T47D (cell line): ENCODE measurements around the gene PCYT1A.

Experiments used
- DNase-seq, 2 experiments: peaks; one replicate each; pipeline versions ENCODE4 v3.0.0 to v3.0.0-alpha.2; 2011 to 2012; ENCODE audit warnings: low read depth in 1 of 2, low spot score in 1 of 2
- JUND ChIP-seq: IDR thresholded peaks from 2 replicates; pipeline ENCODE4 v1.6.1; 2012; ENCODE audit warnings: low read depth
- in situ Hi-C: cut with HindIII; loops from 2 replicates; pipeline ENCODE4 v1.10.0; 2016; ENCODE audit warnings: low sequenced_read_pairs, low pct_unique_long_range_greater_than_20kb

Gene PCYT1A

DNA sequence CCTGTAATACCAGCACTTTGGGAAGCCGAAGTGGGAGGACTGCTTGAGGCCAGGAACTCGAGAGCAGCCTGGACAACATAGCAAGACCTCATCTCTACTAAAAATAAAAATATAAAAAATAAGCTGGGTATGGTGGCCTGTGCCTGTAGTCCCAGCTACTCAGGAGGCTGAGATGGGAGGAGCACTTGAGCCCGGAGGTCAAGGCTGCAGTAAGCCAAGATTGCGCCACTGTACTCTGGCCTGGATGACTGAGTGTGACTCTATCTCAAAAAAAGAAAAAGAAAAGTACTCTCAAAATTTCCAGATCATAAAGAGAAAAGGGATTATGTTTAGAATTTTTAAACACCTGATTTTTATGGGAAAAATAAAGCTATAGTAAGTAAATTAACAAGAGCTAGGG is 47.1 kb downstream of the PCYT1A start:
- in situ Hi-C loops, result no loop called here
- no peak for TF ChIP-seq JUND
- DNase-seq, result no peak

DNA sequence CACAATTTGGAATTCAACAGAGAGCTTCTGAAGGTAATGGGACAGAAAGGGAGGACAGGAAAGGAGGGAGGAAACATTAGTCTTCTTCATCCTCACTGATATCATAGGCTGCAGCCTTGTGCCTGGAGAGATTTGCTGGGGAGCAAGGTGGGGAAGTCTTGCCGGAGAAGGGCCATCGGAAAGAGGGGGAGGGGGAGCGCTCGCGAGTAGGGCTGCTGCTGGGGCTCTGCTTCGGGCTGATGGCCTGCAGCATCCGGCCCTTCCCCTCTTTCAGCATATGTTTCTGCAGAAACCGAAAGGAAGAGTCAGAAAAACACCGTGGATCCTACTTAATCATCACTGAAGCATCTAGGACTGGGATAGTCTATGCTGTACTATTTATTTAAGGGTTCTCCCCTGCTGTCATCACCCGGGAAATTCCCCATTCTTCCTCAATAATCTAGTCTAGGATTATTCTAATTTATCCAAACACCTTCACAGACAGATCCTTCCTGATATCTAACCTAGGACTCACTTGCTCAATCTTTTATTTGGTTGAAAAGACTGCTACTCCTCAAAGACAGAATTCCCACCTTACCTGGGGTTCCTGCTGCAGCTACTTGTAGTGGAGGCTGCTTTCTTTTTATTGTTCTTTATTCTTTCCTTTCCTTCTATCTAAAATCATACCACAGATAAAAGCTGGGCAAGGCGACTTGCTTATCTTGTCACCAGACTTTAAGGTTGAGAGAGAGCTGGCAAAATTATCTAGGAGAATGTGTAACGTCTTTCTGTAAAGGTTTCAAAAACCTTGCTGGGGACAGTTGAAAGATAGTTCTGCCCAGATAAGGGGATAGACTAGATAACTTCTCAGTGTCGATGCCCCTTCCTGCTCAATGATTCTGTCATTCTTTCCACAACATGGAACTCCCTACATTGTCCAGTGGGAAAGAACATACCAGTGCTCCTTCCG is 48.6 kb downstream of the PCYT1A start:
- no peak for DNase-seq
- in situ Hi-C loops, result no loop called here
- TF ChIP-seq JUND, result no peak

DNA sequence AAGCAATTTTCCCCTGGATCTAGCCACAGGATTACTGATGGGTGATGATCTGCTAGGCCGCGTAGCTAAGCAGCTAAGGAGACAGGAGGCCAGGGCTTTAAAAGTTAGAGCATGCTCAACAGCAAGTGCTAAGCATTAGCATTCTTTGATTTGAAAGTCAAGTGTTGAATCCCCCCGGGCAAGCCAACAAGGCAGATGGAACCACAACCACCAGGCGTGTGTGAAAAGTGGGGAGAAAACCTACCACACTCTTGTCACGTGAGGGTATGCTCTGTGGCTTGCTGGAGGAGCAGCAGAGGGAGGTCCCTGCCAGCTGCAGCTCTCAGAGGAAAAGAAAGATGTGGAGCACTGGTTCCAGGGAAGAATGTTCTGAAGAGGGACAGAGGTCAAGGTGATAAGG is 50.3 kb downstream of the PCYT1A start:
- in situ Hi-C loops, result no loop called here
- DNase-seq, result no peak
- TF ChIP-seq JUND, result no peak

DNA sequence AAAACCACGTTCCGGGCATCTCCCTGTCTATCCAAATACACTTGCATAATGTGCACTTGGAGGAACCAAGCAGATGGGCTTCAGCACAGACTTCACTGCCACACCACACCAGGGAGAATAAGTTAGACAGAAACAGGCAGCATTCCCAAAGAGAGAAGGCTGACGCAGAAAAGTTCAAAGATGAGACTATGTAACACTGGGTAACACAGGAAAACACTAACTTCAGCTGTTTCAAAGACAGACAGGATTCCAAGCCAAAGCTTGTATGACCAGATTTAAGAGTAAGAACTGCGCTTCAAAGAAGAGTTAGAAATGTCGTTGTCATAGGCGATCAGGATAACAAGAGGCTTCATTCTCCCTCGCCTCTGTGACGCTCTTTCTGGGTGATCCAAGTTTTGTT is 51.3 kb downstream of the PCYT1A start:
- in situ Hi-C loops, result no loop called here
- DNase-seq, result no peak
- no peak for TF ChIP-seq JUND

DNA sequence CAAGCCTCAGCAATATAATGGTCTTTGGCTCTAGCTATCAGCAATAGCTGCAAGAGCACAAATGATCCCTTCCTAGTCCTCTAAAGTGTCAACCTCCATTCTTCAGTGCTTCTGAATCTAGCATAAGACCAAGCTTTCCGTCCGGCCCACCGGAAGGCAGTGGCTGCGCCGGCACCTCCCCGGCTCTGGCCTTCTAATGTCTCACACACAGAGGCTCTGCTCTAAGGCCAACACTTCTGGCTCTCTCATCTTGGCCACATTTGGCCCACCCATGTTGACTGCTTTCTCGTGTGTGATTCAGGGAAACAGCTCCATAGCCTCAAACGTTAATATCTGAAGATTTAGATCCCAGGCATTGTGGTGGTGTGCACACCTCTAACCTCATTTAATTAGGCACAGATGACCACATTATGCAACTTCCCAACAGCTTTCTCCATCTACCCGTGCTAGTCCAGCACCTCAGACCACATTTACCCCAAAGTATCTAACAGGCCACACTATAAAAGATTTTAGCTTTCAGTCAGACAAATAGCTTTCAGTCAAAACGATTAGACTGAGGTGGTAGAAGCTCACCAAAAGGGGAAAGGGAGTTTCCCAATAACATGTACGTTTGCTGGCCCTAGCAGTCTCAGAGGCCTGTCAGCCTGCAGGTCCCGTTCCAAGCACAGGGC is 51.9 kb downstream of the PCYT1A start:
- DNase-seq, result no peak
- no peak for TF ChIP-seq JUND
- in situ Hi-C loops, result no loop called here

DNA sequence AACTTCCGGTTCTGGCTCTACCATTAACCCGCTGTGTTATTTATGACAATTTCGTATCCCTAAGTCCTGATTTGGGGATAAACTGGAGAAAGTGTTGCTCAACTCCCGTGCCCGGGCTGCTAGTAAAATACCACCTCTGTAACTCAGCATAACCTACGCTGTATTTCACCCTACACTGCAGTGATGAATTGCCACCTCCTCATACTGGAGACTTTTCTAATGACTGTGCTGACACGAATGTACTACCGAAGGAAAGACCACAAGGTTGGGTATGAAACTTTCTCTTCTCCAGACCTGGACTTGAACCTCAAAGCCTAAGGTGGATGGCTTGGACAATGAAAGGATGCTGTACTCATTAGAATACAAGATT is 54.7 kb downstream of the PCYT1A start:
- no peak for TF ChIP-seq JUND
- no peak for DNase-seq
- in situ Hi-C loops, result no loop called here

DNA sequence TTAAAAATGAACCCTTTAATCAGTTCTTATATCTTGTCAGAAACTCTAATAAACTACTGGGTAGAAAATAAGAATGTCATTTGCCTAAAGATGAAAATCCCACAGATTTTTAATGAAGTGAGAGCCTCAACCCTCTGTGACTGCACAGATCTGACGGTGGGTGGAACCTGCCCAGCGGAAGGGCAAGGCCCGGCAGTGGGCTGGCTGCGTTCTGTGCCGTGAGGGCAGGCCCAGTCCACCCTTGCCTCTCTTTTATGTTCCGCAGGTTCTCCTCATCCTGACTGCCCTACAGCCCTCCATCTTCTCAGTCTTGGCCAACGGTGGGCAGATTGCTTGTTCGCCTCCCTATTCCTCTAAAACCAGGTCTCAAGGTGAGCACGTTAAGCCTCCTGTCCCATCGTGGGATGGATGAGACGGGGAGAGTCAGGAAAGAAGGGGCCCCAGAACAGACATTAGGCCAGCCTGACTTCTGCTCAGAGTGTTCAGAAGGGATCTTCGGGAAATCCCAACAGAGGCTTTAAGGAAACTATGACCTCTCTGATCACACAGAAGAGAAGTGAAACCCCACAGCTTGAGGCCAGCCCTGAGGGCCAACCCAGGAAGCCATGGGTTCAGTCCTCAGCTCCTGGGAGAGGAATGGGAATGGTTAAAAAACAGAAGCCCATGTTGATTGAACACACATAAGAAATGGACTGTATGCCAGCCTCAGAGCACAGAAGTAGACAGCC is 55.2 kb downstream of the PCYT1A start:
- in situ Hi-C loops, result no loop called here
- no peak for DNase-seq
- TF ChIP-seq JUND, result no peak

DNA sequence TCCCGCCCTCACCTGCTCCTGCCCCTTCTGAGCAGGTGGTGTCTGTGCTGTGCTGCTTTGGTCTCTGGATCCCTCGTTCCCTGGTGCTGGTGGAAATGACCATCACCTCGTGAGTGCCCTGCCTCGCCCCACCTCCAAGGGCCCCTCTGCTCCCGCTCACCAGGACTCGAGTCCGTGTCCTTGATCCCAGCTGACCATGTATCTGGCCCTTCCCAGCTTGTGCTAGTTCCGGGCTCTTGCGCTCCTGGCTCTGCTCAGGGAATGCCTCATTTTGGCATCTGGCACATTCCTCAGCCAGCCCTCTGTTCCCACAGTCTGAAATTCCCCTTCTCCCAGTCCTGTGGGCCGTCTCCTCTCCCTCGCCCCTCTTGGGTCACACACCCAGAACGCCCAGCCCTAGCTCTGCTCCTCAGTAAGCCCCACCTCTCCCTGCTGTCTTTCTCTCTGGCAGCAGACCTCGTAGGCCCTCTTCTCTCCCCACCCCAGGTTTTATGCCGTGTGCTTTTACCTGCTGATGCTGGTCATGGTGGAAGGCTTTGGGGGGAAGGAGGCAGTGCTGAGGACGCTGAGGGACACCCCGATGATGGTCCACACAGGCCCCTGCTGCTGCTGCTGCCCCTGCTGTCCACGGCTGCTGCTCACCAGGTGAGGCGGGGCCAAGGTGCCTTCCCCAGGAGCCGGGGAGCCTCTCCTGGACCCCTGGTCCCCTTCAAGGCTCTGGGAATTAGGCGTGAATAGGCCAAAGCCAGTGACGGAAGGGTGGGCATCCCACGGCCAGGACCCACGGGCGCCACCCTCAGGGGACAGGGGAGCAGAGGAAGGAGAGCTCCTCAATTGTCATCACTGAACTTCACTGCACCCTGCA is 59.7 kb downstream of the PCYT1A start:
- in situ Hi-C loops, result no loop called here
- TF ChIP-seq JUND, result no peak

DNA sequence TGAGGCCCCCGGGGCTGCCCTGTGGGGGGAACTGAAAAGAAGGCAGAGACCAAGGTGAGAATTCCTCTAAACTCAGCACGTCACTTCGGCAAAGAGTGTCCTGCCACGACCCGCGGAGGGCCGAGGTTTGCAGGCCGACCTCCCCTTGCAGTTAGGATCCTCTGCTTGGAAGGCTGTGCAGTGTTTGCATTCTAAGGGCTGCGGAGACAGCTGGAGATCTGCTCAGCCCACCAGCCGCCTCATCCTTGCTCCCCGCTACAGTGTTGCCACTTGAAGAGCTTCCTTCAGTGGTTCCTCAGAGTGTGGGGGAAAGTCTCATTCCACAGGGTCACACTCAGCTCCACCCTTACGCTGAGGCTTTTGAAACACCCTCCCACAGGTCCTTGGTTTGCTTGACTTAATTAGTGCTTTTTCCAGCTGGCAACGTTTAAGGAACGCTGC is 60.4 kb downstream of the PCYT1A start:
- no peak for TF ChIP-seq JUND
- no peak for DNase-seq
- in situ Hi-C loops, result no loop called here

More for the DNA sequence above, 59.7 kb downstream of the PCYT1A start:
- DNase-seq, result no peak

DNA sequence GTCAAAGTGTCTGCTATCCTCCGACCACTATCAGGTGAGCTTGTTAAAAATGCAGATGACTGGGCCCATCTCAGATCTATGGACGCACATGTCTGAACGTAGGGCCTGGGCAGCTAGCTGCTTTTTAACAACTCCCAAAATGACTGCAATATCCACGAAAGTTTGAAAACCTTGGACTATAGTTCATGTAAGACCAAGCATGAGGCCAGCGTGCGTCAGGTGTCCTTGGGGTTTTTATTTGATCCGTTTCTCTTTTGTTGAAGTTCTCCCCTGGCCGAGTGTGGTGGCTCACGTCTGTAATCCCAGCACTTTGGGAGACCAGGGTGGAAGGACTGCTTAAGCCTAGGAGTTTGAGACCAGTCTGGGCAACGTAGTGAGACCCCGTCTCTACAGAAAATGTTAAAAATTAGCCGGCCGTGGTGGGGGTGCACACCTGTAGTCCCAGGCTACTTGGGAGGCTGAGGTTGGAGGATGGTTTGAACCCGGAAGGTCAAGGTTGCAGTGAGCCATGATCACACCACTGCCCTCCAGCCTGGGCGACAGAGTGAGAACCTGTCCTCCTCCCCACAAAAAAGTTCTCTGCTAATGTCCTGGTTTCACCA is 61.7 kb downstream of the PCYT1A start:
- DNase-seq, result no peak
- in situ Hi-C loops, result no loop called here
- TF ChIP-seq JUND, result no peak

DNA sequence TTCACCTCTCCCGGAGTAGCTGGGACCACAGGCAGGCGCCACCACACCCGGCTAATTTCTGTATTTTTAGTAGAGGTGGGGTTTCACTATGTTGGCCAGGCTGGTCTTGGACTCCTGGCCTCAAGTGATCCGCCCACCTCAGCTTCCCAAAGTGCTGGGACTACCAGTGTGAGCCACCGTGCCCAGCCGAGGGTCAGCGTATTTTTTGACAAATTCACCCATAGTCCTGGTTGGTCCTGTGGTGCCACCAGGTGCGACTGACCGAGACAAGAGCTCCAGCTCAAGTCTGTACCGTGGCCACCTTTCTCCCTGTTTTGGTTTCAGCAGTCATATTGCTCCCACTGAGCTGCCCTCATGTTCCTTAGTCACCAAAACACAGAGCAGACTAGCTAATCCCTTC is 62.4 kb downstream of the PCYT1A start:
- no peak for DNase-seq
- in situ Hi-C loops, result no loop called here
- TF ChIP-seq JUND, result no peak

DNA sequence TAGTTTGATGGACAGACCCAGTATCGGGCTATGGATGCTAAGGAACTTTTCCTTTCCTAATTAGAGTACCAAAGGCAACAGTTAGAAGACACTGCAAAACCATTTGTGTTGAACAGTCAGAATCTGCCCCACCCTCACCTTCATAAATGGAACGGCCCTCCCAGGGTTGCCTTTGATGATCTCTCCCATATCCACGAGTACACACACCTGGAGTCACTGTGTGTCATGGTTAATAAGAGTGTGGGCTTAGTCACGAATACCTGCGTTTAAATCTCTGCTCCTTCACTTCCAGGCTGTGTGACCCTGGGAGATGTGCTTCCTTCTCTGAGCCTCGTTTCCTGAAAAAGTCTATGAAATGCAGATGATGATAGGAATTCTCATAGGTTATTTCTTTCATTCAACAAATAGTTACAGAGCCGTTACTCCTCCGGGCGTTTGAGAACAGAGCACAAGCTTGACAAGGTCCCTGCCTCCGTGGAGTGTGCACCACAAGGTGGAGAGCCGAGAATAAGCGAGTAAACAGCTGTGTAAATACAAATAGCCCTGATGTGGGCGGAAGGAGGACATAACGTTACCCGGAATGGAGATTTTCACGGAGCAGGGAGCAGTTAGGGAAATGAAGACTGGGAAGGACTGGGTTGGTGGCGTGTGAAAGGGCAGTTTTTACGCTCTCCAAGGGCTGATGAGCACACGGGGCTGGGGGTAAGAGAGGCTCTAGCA is 64.5 kb downstream of the PCYT1A start:
- peak in 1 of 2 experiments; percentile 67 for DNase-seq
- in situ Hi-C loops, result no loop called here
- no peak for TF ChIP-seq JUND
